Ecto neural progenitor cell (in vitro differentiated cells): ENCODE measurements around the gene OBSCN.

Source experiments
- DNase-seq: peaks from one replicate; pipeline ENCODE4 v3.0.0-alpha.2; 2018; ENCODE audit warnings: low spot score

The OBSCN gene

DNA sequence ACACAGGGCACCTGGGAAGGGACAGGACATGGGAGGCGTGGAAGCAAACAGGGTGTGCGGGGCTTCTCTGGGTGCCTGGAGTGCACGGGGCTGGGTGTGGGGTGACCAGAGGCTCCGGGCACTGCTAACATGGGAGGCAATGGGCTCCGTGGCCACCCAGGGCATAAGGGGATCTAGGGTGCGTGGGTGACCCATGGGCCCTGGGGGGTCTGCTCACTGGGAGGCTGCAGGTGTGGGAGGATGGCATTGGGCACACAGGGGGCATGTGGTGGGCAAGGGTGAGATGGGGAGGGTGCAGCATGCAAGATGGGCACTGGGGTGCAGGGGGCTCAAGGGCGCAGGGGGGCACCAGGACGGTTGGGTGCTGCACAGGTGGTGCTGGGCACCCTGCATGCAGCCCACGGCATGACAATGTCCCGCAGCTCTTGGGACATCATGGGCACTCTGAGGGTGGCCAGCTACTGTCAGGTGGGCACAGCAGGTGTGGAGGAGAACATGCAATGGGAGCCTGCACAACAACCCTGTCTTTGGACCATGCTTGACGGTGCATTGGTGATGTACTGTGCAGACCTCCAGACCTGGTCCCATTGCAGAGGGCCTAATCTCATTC, 183.7 kb downstream of the OBSCN start:
- no peak for DNase-seq

DNA sequence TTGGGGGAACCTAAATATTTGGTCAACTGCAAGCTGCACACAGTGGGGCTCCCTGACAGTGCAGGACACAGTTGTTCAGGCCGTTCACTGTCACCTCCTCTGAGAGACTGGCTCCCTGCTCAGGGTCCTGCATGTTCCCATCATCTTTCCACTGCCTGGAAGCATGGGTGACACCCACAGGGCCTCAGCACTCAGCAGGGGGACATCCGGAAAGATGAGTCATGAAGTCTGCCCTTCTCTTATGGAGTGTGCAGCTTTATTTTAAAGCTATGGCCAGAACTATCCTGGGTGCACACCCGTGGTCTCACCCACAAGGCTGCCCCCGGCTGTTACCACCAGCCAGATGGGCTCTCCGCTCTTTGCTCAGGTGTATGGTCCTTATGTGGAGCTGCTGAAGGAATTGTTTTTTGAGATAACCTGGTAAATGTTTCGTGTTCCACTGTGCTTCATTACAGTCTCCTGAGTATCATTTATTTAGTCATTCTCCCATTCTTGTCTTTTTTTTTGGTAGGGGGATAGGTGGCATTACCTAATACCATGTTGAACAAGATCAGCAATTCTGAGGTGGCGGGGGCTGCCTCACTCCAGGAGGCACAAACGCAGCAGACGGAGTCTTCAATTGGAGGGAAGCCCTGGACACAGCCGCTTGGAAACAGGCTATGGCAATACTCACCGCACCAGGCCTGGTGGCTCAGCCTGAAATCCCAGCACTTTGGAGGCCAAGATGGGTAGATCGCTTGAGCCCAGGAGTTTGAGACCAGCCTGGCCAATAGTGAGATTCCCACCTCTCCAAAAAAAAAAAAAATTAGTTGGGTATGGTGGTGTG, 184.5 kb downstream of the OBSCN start:
- no peak for DNase-seq

DNA sequence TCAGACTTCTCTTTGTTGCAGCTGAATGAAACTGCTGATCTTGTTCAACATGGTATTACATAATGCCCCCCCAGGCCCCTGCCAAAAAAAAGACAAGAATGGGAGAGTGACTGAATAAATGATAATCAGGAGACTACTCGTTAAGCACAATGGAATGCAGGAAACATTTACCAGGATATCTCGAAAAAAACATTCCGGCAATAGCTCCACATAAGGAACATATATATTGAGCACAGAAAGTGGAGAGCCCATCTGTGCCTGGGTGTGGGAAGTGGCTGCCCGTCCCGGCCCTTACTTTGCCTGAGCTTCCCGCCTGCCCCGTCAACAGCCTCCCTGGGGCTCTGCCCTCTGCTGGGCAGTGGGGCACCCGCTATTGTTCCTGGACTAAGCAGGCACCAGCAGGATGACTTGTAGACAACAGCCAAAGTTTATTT, 185.4 kb downstream of the OBSCN start:
- no peak for DNase-seq

DNA sequence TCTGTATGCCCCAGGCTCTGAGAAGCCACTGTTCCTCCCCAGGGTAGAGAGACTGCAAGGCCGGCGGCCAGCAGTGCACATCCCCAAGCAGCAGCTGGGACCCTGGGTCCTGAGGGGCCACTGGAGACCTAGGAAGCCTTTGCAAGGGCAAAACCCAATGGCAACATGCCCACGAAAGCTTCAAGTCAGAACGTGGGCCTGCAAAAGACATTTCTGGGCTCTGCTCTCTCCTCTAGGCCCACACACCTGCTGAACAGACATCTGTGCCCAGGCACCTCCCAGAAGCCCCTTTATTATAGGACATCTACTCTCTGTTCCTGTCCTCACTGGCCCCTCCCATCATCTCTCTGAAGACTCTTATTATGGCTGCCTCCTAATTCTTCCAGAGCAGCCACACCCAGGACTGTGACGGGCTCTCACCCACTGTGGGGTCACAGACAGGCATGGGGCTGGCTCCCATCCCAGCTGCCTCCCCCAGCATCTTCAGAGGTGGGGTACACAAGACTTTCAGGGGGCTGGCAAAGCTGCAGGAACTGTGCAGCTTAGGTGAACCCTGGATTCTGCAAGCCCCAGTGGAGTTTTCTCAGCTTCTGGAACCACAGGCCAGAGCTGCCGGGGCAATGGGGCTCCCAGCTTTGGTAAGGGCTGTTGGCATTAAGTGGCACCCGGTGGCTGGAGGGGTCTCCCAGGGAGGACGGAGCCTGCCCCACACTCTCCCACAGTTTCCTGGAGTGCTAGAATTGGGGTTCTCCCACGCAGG, 186.1 kb downstream of the OBSCN start:
- DNase-seq: no peak

DNA sequence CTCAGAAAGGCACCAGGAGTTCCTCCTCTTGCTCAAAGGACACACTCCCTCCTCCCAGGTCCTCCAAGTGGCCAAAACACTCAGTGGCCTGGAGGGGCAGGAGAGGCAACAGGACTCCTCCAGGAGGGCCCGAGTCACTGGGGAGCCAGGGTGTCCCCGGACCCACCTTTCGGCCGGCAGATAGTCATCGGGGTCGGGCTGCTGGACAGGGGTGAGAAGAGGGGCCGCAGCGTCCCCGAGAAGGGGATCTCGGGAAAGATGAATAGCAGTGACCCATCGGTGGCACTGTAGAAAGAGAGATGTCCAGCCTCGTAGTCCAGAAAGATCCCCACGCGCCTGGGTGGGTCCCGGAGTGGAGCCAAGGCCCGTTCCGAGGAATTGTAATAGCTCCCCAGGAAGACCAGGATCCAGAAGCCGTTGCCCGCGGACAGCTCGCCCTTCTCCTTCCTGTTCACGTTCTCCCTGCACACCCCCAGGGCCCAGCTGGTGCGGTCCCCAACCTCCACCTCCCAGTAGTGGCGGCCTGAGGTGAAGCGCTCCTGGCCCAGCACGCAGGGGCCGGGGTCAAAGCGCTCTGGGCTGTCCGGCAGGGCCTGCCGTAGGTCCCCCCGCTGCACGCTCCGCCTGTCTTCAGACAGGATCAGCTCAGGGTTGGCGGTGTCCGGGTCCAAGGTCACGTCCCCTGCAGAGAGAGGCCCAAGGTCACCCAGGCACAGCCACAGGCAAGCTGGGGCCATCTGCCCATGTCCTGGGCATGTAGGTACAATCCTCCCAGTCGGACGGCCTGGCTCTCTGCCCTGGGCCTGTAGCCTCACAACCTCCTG, 186.9 kb downstream of the OBSCN start:
- DNase-seq: no peak

DNA sequence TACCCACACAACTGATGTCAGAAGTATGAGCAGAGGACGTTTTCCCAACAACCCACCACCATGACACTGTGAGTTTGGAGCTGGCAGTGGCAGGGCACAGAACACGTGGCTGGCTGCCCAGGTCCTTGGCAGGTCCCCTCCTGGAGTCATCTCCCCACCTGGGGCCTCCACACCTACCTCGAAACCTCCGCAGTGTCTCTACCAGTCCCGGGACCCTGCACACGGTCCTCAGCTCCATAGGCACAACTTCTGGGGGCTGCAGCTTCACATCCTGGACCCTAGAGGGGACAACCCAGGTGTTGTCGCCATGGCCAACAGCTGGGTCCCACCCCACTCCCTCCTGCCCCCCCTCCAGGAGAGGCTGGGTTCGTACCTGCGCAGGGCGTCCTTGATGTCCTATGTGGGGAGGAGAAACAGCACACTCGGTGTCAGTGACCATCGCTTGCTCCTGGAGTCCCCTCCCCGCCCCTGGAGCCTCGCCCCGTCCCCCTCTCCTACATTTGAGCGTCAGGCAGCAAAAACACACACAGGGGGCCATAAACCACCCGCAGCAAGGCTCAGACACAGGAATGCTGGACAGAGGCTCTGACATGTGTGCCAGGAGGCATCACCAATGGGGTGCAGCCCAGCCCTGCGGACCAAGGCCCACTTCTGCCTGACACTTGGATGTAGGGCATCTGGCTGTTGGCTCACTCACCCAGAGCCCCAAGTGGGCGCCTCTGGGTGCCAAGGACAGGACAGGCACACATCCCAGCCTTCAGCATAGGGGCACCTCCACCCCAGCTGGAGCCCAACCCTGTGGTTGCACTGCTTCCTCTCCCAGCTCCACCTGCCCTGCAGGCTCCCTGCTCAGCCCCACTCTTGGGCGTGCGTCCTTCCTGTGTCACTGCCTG, 189.2 kb downstream of the OBSCN start:
- no peak for DNase-seq

DNA sequence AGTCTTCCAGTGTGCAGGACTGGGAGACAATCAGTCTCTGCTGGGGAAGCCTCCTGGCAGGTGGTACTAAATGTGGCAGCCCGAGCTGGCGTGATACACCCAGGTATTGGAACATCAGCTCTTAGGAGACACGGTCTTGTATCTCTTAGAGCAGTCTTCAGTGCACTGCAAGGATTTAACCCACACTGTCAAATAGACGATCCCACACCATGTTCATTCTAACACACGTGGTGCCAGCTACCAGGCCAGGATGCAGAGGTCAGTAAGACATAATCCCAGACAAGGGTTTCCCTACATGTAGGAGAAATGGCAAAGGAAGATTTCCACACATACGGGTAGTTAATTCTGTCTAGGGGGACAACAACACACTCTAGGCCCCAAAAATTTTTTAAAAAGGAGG, 190.1 kb downstream of the OBSCN start:
- DNase-seq: no peak

DNA sequence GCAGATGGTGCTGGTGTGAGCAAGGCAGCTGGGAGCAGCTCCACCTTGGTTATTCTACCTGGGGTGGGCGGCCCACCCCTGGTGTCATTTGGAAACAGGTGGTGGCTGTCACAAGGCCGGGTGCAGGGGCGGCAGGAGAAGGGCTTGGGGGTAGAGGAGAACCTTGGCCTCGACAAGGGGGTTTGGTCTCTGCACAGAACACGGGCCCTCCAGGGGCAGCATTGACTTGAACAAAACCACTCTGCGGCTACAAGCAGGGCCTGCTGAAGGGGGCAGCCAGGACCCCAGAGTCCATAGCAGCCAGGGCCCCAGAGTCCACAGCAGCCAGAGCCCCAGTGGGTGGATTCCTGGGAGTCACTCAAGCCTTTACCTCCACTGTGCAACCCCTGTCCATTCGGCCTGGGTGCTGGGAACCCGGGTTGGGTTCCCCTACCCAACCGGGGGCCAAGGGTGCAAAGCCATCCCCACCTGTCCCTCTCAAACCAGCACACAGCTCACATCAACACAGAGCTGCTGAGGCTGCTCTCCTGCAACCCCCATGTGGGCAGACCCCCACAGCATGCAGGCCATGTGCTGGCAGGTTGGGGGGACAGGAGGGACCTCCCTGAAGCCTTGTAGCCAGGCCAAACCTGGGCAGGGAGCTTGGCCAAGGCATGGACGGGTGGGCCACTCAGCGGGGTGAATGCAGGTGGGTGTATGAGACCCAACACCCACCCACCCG, 191.1 kb downstream of the OBSCN start:
- DNase-seq: no peak

DNA sequence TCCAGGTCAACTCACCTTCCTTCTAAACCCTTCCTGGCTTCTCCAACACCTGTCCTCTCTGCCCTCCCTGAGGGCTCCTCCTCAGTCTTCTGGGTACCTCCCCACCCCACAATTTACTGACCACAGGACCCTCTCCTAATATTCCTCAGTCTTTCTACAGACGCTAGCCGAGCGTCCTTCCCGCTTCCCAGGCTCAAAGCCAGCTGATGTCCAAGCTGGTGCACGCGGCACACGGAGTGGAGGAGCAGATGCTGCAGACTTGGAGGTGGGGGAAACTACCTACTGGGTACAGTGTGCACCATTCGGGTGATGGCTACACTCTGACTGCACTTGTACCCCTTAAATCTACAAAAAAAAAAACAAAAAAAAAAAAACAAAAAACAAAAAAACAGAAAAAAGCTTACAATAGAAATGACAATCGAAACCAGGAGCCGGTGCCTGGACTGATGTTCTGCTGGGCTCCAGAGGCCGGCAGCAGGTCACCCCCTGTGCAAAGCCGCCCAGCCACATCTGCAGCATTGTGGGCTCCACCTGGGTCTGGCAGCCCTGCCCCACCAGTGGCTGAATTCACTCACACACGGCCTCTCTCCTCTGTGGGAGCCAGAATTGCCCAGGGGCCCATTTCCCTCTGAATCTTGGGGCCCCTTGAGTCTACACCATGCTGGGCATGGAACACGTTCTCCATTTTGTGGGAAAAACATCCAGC, 191.8 kb downstream of the OBSCN start:
- DNase-seq: no peak

DNA sequence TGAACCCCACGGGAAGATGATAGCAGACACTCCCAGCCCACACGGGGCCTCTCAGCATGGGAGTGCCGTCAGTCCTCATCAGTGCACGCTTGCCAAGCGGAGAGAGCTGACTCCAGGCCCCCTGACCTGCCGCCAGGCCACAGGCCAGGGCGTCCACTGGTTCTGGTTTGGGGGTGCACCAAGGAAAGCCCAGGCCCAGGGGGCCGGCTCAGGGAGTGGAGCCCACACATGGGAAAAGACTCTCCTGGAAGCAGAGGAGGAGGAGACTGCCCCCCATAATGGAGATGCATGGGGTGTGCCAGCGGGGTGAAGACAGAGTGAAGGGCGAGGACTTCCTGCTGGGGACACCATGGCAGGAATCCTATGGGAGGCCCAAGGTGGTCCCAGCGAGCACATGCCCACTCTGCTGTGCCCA, 192.4 kb downstream of the OBSCN start:
- DNase-seq: no peak

DNA sequence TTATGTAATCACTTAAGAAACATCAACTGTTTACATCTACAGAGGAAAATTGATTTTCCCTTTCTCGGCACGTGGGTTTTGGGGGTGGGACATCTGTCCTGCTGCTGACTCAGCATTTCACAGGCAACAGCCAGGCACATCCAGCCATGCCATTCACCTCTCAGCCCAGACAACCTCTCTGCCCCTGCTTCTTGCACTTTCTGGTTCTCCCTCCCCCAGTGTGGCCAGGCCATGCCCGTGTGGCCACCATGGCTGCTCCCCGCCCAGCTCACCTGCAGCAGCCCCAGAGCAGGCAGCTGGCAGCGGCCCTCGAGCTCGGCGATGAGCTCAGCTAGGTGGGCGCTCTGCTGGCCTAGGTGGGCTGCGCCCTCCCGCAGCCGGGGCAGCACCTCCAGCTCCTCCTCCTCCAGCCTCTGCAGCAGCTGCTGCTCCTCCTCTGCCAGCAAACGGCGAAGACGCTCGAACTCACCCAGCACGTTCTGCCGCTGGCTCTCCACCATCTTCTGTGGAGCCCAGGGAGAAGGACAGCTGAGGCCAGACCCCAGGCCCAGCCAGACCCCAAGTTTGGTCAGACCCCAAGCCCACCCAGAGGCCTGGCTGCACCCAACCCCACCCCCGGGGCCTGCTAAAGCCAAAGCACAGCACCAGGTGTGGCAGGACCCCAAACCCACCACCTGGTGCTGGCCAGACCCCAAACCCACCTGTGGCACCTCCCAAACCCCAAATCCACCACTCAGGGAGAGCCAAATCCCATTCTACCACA, 193.0 kb downstream of the OBSCN start:
- no peak for DNase-seq

DNA sequence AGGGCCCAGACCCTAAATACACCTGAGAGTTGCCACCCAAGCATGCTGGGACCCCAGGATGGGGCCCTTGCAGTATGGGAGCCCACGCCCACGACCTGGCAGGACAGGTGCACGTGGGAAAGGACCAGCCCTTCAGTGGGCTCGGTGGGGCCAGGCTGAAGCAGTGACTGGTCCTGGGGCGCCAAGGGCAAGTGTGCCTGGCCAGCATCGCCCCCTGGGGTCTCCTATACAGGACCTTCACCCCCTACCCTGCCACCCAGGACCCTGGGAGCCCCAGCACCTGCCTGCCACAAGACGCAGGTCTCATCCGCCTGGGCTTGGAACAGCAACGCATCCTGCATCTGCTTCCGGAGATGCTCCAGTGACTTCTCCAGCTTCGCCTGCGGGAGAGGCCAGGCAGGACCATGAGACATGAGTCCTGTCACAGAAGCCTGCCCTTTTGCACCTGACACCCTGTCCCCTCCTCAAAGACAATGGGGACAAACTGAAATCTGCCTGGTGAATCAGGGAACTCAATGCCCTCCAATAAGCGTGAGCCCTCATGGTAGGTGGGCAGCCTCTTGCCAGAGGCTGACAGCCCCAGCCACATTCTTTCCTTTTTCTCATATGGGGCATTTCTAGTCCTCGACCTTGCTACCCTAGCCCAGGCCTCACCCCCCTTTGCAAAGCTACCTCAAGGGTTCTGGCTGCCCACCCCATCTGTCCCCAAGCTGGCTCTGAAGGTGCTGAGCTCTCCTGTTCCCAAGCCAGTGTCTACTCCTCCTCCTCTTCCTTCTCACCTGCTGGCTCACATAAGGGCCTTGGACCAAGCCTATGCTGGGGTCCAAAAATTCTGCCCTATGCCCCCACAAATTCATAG, 194.2 kb downstream of the OBSCN start:
- DNase-seq: no peak

DNA sequence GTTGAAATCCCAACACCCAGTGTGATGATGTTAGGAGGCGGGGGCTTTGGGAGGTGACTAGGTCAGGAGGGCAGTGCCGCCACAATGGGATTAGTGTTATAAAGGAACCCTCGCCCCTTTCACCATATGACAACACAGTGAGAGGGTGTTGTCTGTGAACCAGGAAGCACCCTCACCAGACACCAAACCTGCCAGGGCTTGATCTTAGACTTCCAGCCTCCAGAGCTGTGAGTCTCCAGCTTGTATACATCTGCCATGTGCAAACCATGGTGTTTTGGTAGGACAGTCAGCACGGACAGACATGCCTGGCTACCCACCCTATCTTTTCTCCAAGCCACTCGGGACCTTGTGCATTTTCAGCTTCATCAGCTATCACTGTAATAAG, 194.8 kb downstream of the OBSCN start:
- DNase-seq: no peak

DNA sequence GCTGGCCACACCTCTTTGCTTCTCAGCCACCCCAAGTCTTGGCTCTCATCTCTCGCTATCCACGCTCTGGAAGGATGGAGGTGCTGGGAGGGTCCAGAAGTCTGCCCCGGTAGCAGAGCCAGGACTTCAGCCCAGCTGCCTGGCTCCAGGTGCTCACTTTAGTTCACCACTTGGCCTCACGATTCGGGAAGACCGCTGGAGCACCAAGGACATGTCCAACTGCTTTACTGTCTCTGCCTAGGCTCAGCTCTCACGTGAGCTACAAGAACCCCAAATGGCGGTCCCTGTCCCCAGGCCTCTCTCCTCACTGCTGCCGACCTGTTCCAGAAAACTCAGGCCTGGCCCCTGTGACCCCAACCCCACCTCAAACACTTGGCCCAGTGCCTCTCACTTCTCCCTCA, 195.4 kb downstream of the OBSCN start:
- no peak for DNase-seq

DNA sequence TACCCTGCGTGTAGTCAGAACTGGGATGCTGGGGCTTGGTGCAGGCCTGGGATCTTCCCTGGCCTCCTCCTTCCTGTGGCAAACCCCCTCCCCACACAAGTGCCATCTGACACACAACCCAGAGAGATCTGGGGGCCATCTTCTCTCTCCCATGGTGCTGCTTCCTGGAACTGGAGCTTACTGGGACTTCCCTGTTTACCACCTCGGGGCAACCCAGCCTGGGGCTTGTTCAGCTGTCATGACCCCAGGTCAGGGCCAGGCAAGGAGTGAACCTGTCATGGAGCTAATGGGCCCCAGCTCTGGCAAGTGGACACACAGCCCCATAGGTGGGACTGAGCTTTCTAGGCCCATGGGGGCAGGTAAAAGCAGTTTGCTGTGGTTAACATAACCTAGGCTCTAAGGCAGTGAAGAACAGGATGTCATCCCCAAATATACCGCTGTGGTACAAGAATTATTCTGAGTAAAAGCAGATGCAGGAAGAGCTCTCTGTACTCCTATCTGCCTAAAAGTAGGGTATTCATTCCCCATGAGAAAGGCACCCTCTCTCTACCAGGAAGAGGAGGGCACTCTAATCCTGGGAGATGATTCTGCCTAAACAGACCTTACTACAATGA, 196.4 kb downstream of the OBSCN start:
- DNase-seq: no peak

DNA sequence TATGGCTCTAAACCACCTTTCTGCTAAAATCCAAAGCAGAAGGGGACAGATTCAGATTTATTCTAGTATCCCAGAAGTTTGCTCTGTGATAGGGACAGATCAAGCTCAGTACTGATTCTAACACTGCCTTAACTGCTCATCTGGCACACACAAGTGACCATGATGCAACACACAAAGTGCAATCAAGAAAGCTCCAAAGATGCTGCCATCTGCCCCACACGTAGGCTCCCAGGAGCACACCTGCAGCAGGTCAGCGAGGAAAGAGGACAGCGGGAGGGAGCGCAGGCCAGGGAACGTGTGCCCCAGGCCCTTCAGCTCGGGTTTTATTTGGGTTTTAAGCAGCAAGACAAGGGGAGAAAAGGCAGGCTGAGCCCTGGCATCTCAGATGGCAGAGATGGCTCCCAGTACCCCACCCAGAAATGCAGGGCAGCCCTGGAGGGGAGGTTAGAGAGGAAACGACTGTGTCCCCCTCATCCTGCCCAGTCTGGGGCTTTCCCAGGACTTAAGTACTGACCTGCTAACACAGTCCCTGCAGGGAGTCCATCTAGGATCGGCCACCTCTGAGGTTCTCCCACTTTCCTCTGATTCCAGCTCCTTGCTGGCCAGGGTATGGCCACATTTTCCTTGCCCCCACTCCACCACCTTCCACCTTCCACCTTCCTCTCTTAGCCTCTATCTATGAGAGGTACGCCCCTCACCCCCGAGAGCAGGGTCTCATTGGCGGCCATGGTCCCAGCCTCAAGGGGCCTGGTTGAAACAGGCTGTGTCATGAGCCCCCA, 197.5 kb downstream of the OBSCN start:
- DNase-seq: no peak

DNA sequence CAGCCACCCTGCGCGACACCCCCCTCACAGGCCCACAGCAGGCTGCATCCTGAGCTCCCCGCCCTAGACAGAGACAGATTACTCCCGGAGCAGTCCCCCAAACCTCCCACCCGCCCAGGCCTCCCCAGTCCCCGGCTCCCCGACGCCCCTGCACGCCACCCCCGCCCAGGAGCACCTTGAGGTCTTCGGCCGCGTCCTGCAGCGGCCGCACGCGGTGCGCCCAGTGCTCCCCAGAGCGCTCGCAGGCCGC, 198.1 kb downstream of the OBSCN start:
- DNase-seq: no peak
